ENCODE results near the gene SLC7A8. TPM values are rescaled to one million over a fixed set of nuclear protein-coding genes. Genes with fewer than 3 reads are reported as not detected.

SLC7A8 gene
- total RNA-seq, 1 donor = 2.2 TPM

Small RNA genes within 50 kb of the gene (small RNA-seq; reads per million reads assigned to genes)
- not detected for gene AL049829.1
- not detected for gene RNU6-1138P

Other genes with a start within 250 kb of the SLC7A8 start
- gene HAUS4, start 226.6 kb downstream of the SLC7A8 start, total RNA-seq = 73.8 TPM
- gene AJUBA, start 201.1 kb downstream of the SLC7A8 start, total RNA-seq = 1.9 TPM
- 29.9 TPM for gene C14orf93, start 173.5 kb downstream of the SLC7A8 start, total RNA-seq
- gene PSMB5, start 148.8 kb downstream of the SLC7A8 start, total RNA-seq = 100 TPM
- not detected for gene PSMB11, start 141.4 kb downstream of the SLC7A8 start, total RNA-seq
- 1.6 TPM for gene CDH24, start 126.1 kb downstream of the SLC7A8 start, total RNA-seq
- gene ACIN1, start 88.5 kb downstream of the SLC7A8 start, total RNA-seq = 77.3 TPM
- 35.0 TPM for gene C14orf119, start 88.2 kb downstream of the SLC7A8 start, total RNA-seq
- not detected for gene CIROP, start 78.7 kb downstream of the SLC7A8 start, total RNA-seq
- 0.81 TPM for gene CEBPE, start 64.4 kb downstream of the SLC7A8 start, total RNA-seq
- not detected for gene RNF212B, start 54.3 kb upstream of the SLC7A8 start, total RNA-seq
- 18.9 TPM for gene HOMEZ, start 102.5 kb upstream of the SLC7A8 start, total RNA-seq
- gene PPP1R3E, start 119.2 kb upstream of the SLC7A8 start, total RNA-seq = 10.2 TPM
- 11.6 TPM for gene BCL2L2, start 123.2 kb upstream of the SLC7A8 start, total RNA-seq
- 78.6 TPM for gene PABPN1, start 137.8 kb upstream of the SLC7A8 start, total RNA-seq
- gene SLC22A17, start 169.2 kb upstream of the SLC7A8 start, total RNA-seq = 23.4 TPM
- gene EFS, start 181.5 kb upstream of the SLC7A8 start, total RNA-seq = under 0.01 TPM
- gene IL25, start 189.1 kb upstream of the SLC7A8 start, total RNA-seq = not detected
- gene CMTM5, start 193.4 kb upstream of the SLC7A8 start, total RNA-seq = 3.0 TPM
- gene MYH6, start 224.6 kb upstream of the SLC7A8 start, total RNA-seq = under 0.01 TPM